HEK293 (cell line): Measurements from ENCODE around the gene MSRB3.

Experiments used
- CTCF ChIA-PET: fragments of 350-600 bp; formaldehyde crosslinking; extraction: SDS; loops from one replicate; lab custom pipeline; 2021; ENCODE audit warnings: antibody characterized with exemption; lab: Yijun Ruan, JAX
- POLR2A ChIA-PET: fragments of 300-600 bp; formaldehyde crosslinking; extraction: SDS; loops from one replicate; lab custom pipeline; 2020; ENCODE audit warnings: antibody characterized with exemption, inconsistent platforms; lab: Yijun Ruan, JAX
- H3K27ac ChIP-seq: fragments of 200-500 bp; sonication (Bioruptor generic); 2 replicates; pipeline ENCODE4 v1.5.1; 2014; ENCODE audit warnings: low read depth, low read length, control low read depth, inconsistent platforms; ENCODE audit errors: extremely low read depth
- H3K36me3 ChIP-seq, 2 experiments: fragments of 200-500 bp in 1 of 2; sonication (Bioruptor generic) in 1 of 2; 1 replicate in 1 of 2; 2 replicates in 1 of 2; pipeline ENCODE4 v1.5.1; 2014 to 2017; ENCODE audit warnings: inconsistent platforms in 2 of 2, low read length in 2 of 2; ENCODE audit not compliant: control insufficient read depth in 2 of 2, insufficient read depth in 1 of 2
- H3K4me1 ChIP-seq: fragments of 200-500 bp; sonication (Bioruptor generic); 2 replicates; pipeline ENCODE4 v1.5.1; 2014; ENCODE audit warnings: mild to moderate bottlenecking, low read length, inconsistent platforms; ENCODE audit not compliant: control insufficient read depth, insufficient read depth
- H3K4me3 ChIP-seq: 2 replicates; pipeline ENCODE4 v1.5.1; 2011; ENCODE audit warnings: low read depth, mild to moderate bottlenecking, control low read depth, low read length, moderate library complexity
- H3K9me3 ChIP-seq: fragments of 200-500 bp; sonication (Bioruptor generic); 2 replicates; pipeline ENCODE4 v1.5.1; 2014; ENCODE audit warnings: low read depth, low read length, inconsistent platforms; ENCODE audit not compliant: control insufficient read depth, insufficient read depth
- KLF16 ChIP-seq: fragments of 450-650 bp; formaldehyde crosslinking; IDR thresholded peaks from 2 replicates; pipeline ENCODE4 v1.5.1; 2017; ENCODE audit warnings: missing biosample characterization, missing genetic modification characterization
- PRDM1 ChIP-seq: fragments of 450-650 bp; formaldehyde crosslinking; IDR thresholded peaks from 2 replicates; pipeline ENCODE4; 2016; ENCODE audit warnings: missing biosample characterization, missing genetic modification characterization
- PRDM6 ChIP-seq: fragments of 450-650 bp; formaldehyde crosslinking; IDR thresholded peaks from 2 replicates; pipeline ENCODE4 v1.5.1; 2017; ENCODE audit warnings: missing biosample characterization, missing genetic modification characterization
- ZBTB8A ChIP-seq: fragments of 450-650 bp; formaldehyde crosslinking; IDR thresholded peaks from 2 replicates; pipeline ENCODE4 v1.5.1; 2016; ENCODE audit warnings: missing biosample characterization, missing genetic modification characterization
- ZFP69B ChIP-seq: fragments of 450-650 bp; formaldehyde crosslinking; IDR thresholded peaks from 2 replicates; pipeline ENCODE4 v1.5.1; 2016; ENCODE audit warnings: missing biosample characterization, missing genetic modification characterization
- ZNF132 ChIP-seq: fragments of 450-650 bp; formaldehyde crosslinking; IDR thresholded peaks from 2 replicates; pipeline ENCODE4 v1.5.1; 2017; ENCODE audit warnings: missing biosample characterization, missing genetic modification characterization, borderline replicate concordance
- ZNF133 ChIP-seq: fragments of 450-650 bp; formaldehyde crosslinking; IDR thresholded peaks from 2 replicates; pipeline ENCODE4 v1.5.1; 2016; ENCODE audit warnings: missing biosample characterization, missing genetic modification characterization
- ZNF138 ChIP-seq: fragments of 450-650 bp; formaldehyde crosslinking; IDR thresholded peaks from 2 replicates; pipeline ENCODE4 v1.5.1; 2016; ENCODE audit warnings: missing biosample characterization, missing genetic modification characterization, borderline replicate concordance
- ZNF157 ChIP-seq: fragments of 450-650 bp; formaldehyde crosslinking; IDR thresholded peaks from 2 replicates; pipeline ENCODE4 v1.5.1; 2016; ENCODE audit warnings: missing biosample characterization, missing genetic modification characterization
- ZNF184 ChIP-seq: fragments of 450-650 bp; IDR thresholded peaks from 2 replicates; pipeline ENCODE4 v1.5.1; 2018; ENCODE audit warnings: missing biosample characterization, mild to moderate bottlenecking, missing genetic modification characterization
- ZNF202 ChIP-seq: fragments of 450-650 bp; formaldehyde crosslinking; IDR thresholded peaks from 2 replicates; pipeline ENCODE4 v1.5.1; 2016; ENCODE audit warnings: missing biosample characterization, missing genetic modification characterization, borderline replicate concordance
- ZNF280D ChIP-seq: fragments of 450-650 bp; formaldehyde crosslinking; IDR thresholded peaks from 2 replicates; pipeline ENCODE4 v1.5.1; 2016; ENCODE audit warnings: missing biosample characterization, missing genetic modification characterization
- ZNF335 ChIP-seq: fragments of 450-650 bp; formaldehyde crosslinking; conservative IDR thresholded peaks from 2 replicates; pipeline ENCODE4 v1.5.1; 2016; ENCODE audit warnings: missing biosample characterization, missing genetic modification characterization
- ZNF423 ChIP-seq: fragments of 450-650 bp; formaldehyde crosslinking; IDR thresholded peaks from 2 replicates; pipeline ENCODE4 v1.5.1; 2016; ENCODE audit warnings: missing biosample characterization, missing genetic modification characterization
- ZNF529 ChIP-seq: fragments of 450-650 bp; formaldehyde crosslinking; IDR thresholded peaks from 2 replicates; pipeline ENCODE4 v1.5.1; 2017; ENCODE audit warnings: missing genetic modification characterization, missing biosample characterization; ENCODE audit not compliant: insufficient replicate concordance
- ZNF654 ChIP-seq: fragments of 450-650 bp; formaldehyde crosslinking; IDR thresholded peaks from 2 replicates; pipeline ENCODE4 v1.5.1; 2016; ENCODE audit warnings: low read depth, missing biosample characterization, missing genetic modification characterization
- TF ChIP-seq, protein P1 (sequence below): fragments of 450-650 bp; formaldehyde crosslinking; IDR thresholded peaks from 2 replicates; pipeline ENCODE4 v1.5.1; 2017; ENCODE audit warnings: missing biosample characterization, missing genetic modification characterization
- TF ChIP-seq, protein P2 (sequence below): fragments of 450-650 bp; formaldehyde crosslinking; IDR thresholded peaks from 2 replicates; pipeline ENCODE4 v1.5.1; 2016; ENCODE audit warnings: missing biosample characterization, missing genetic modification characterization
- TF ChIP-seq, protein P3 (sequence below): fragments of 450-650 bp; formaldehyde crosslinking; IDR thresholded peaks from 2 replicates; pipeline ENCODE4 v1.5.1; 2016; ENCODE audit warnings: missing biosample characterization, missing genetic modification characterization

MSRB3 gene

DNA sequence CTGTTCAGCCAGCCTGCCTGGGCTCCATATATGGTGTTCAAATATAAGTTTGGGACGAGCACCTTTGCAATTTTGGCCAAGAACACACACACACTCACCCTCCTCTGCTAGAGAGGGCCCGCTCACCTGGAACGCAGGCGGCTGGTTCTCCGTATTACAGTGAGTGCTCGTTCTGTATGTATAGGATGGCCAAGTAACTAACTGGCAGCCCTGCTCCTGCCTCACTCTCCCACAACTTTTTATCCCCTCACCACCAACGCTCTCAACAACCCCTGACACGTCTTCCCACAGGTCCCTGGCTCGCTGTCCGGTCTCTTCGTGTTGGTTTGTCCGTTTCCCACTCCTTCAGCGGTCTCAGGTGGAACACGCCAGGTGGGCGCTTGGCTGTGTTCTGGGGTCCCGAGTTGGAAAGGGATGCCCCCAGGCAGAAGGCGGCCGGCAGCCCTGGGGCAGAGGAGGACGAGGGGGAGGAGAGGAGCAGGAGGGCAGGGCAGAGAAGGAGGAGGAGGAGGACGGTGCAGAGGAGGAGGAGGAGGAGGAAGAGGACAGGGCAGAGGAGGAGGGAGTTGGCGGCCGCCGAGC, 398 bp upstream of the MSRB3 start (continued):
- TF ChIP-seq, protein P1, sequence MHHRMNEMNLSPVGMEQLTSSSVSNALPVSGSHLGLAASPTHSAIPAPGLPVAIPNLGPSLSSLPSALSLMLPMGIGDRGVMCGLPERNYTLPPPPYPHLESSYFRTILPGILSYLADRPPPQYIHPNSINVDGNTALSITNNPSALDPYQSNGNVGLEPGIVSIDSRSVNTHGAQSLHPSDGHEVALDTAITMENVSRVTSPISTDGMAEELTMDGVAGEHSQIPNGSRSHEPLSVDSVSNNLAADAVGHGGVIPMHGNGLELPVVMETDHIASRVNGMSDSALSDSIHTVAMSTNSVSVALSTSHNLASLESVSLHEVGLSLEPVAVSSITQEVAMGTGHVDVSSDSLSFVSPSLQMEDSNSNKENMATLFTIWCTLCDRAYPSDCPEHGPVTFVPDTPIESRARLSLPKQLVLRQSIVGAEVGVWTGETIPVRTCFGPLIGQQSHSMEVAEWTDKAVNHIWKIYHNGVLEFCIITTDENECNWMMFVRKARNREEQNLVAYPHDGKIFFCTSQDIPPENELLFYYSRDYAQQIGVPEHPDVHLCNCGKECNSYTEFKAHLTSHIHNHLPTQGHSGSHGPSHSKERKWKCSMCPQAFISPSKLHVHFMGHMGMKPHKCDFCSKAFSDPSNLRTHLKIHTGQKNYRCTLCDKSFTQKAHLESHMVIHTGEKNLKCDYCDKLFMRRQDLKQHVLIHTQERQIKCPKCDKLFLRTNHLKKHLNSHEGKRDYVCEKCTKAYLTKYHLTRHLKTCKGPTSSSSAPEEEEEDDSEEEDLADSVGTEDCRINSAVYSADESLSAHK = no peak
- no peak for TF ChIP-seq ZNF138
- TF ChIP-seq ZNF529 (tag by site-specific recombination) = no peak

- peak overlapping the region; percentile 95 for H3K4me3 ChIP-seq
- H3K36me3 ChIP-seq = no peaks in the 10 kb centered on the region
- peak overlapping the region; percentile 77; the same call in 1 of the 2 replicates for H3K27ac ChIP-seq
- TF ChIP-seq PRDM6 (tag by site-specific recombination) = peak; percentile 38; the same call in 1 of the 2 replicates
- TF ChIP-seq ZNF157 (tag by site-specific recombination) = no peak
- TF ChIP-seq ZNF654 (tag by site-specific recombination) = no peak
- no peak for TF ChIP-seq ZNF335 (tag by site-specific recombination)
- TF ChIP-seq, protein P2, sequence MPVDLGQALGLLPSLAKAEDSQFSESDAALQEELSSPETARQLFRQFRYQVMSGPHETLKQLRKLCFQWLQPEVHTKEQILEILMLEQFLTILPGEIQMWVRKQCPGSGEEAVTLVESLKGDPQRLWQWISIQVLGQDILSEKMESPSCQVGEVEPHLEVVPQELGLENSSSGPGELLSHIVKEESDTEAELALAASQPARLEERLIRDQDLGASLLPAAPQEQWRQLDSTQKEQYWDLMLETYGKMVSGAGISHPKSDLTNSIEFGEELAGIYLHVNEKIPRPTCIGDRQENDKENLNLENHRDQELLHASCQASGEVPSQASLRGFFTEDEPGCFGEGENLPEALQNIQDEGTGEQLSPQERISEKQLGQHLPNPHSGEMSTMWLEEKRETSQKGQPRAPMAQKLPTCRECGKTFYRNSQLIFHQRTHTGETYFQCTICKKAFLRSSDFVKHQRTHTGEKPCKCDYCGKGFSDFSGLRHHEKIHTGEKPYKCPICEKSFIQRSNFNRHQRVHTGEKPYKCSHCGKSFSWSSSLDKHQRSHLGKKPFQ (tag by site-specific recombination) = no peak
- no peak for TF ChIP-seq ZNF423 (tag by site-specific recombination)
- TF ChIP-seq ZNF133 (tag by site-specific recombination) = no peak
- no peak for TF ChIP-seq ZNF280D (tag by site-specific recombination)
- TF ChIP-seq ZFP69B = no peak
- TF ChIP-seq KLF16 (tag by site-specific recombination) = no peak
- no peak for TF ChIP-seq PRDM1
- TF ChIP-seq, protein P3, sequence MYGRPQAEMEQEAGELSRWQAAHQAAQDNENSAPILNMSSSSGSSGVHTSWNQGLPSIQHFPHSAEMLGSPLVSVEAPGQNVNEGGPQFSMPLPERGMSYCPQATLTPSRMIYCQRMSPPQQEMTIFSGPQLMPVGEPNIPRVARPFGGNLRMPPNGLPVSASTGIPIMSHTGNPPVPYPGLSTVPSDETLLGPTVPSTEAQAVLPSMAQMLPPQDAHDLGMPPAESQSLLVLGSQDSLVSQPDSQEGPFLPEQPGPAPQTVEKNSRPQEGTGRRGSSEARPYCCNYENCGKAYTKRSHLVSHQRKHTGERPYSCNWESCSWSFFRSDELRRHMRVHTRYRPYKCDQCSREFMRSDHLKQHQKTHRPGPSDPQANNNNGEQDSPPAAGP (tag by site-specific recombination) = no peak
- no peak for TF ChIP-seq ZNF202 (tag by site-specific recombination)
- TF ChIP-seq ZBTB8A (tag by site-specific recombination) = peak; percentile 4; the same call in 1 of the 2 replicates
- no peak for TF ChIP-seq ZNF138
- no peak for TF ChIP-seq ZNF529 (tag by site-specific recombination)
- TF ChIP-seq ZNF184 = 0 out of 2 replicates have a peak, but pooled peaks have one; percentile 17
- no peak for TF ChIP-seq ZNF132
- TF ChIP-seq, all 188 proteins: peak for 3
- Histone ChIP-seq H3K9me3 (no peaks in the 10 kb centered on the region), H3K4me1 (peaks cover 25% of the 10 kb centered on the region)
- POLR2A ChIA-PET = no interaction called here
- CTCF ChIA-PET = no interaction called here
Observed at GRCh38 chr12:65279369-65280112, 1.1 kb downstream of the MSRB3 start.
